Activated T-helper 2 cell treated with anti-CD3 and anti-CD28 coated beads, Interferon-gamma antibody, Interleukin-2, Interleukin-4, amounts not matched to agents 10 μg/mL and 5 μg/mL and 100 μg/mL, durations not matched to agents 14 hours and 24 hours and 36 hours (primary cell): ENCODE results near the gene DSE. TPM values are rescaled to one million over a fixed set of nuclear protein-coding genes. Genes with fewer than 3 reads are reported as not detected.

ENCODE experiments used
- DNase-seq: peaks from one replicate; pipeline ENCODE4 v3.0.0; 2021; ENCODE audit warnings: low spot score
- H3K27ac Mint-ChIP-seq: one replicate; pipeline ENCODE4 v1.8.0; 2021; ENCODE audit warnings: mixed read lengths
- H3K27me3 Mint-ChIP-seq: one replicate; pipeline ENCODE4 v1.8.0; 2021; ENCODE audit warnings: low read depth, mixed read lengths
- H3K36me3 Mint-ChIP-seq: one replicate; pipeline ENCODE4 v1.8.0; 2021; ENCODE audit warnings: low read depth, mixed read lengths
- H3K4me1 Mint-ChIP-seq: one replicate; pipeline ENCODE4 v1.8.0; 2021; ENCODE audit warnings: low read depth, mixed read lengths
- H3K4me3 Mint-ChIP-seq: one replicate; pipeline ENCODE4 v1.8.0; 2021; ENCODE audit warnings: low read depth, mild to moderate bottlenecking, moderate library complexity, mixed read lengths
- H3K9me3 Mint-ChIP-seq: one replicate; pipeline ENCODE4 v1.8.0; 2021; ENCODE audit warnings: mixed read lengths
- intact Hi-C: fragments of 100-400 bp; cut with micrococcal nuclease; formaldehyde crosslinking; loops from one replicate; pipeline ENCODE4 v1.15.1; 2023
- total RNA-seq: library from RNA; stranded (reverse); gene quantifications from 2 replicates; pipeline ENCODE4 v1.2.3, GENCODE V29; 2022

DSE gene
- total RNA-seq, 1 donor from 2014 or later: 3.4 TPM

GRCh38 chr6:116433206-116433712 lies 62.5 kb downstream of the DSE start:
- H3K9me3 Mint-ChIP-seq: no peaks in the 10 kb centered on the region
- H3K4me3 Mint-ChIP-seq: no peak overlapping the region
- intact Hi-C loops: no loop called here
- no peaks in the 10 kb centered on the region for H3K4me1 Mint-ChIP-seq
- peaks cover 3% of the 10 kb centered on the region for H3K27me3 Mint-ChIP-seq
- no peaks in the 10 kb centered on the region for H3K36me3 Mint-ChIP-seq
- H3K27ac Mint-ChIP-seq: no peak overlapping the region
- no peak for DNase-seq

GRCh38 chr6:116434056-116434725 lies 63.4 kb downstream of the DSE start:
- Mint-ChIP-seq H3K9me3 (no peaks in the 10 kb centered on the region), H3K36me3 (no peaks in the 10 kb centered on the region), H3K4me1 (no peaks in the 10 kb centered on the region), H3K27me3 (peaks cover 7% of the 10 kb centered on the region), H3K4me3 (no peak overlapping the region), H3K27ac (no peak overlapping the region)
- no peak for DNase-seq
- intact Hi-C loops: no loop called here

GRCh38 chr6:116436586-116436985 lies 65.8 kb downstream of the DSE start:
- Mint-ChIP-seq H3K9me3 (no peaks in the 10 kb centered on the region), H3K4me1 (no peaks in the 10 kb centered on the region), H3K27ac (no peak overlapping the region), H3K36me3 (no peaks in the 10 kb centered on the region), H3K27me3 (peaks cover 22% of the 10 kb centered on the region), H3K4me3 (no peak overlapping the region)
- no peak for DNase-seq
- intact Hi-C loops: no loop called here

DNA sequence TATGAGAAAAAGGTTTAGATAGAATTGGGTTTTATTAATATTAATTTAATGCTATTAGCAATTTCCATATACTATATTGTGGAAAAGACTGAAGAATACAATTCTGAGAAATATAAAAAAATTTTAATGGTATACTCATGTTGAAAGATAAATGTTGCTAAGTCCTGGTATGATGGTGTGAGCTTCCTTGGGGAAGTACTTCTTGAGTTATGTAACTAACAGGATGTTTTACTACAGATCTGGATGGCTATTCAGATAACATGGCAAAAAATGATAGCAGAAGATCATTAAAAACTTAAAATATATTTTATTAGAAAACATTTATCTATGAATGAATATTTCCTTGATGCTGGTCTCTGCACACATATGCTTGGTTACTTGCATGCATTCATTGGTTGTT lies 66.9 kb downstream of the DSE start:
- Mint-ChIP-seq H3K4me3 (no peak overlapping the region), H3K9me3 (no peaks in the 10 kb centered on the region), H3K36me3 (no peaks in the 10 kb centered on the region), H3K4me1 (no peaks in the 10 kb centered on the region), H3K27me3 (peaks cover 31% of the 10 kb centered on the region), H3K27ac (no peak overlapping the region)
- no peak for DNase-seq
- intact Hi-C loops: no loop called here

DNA sequence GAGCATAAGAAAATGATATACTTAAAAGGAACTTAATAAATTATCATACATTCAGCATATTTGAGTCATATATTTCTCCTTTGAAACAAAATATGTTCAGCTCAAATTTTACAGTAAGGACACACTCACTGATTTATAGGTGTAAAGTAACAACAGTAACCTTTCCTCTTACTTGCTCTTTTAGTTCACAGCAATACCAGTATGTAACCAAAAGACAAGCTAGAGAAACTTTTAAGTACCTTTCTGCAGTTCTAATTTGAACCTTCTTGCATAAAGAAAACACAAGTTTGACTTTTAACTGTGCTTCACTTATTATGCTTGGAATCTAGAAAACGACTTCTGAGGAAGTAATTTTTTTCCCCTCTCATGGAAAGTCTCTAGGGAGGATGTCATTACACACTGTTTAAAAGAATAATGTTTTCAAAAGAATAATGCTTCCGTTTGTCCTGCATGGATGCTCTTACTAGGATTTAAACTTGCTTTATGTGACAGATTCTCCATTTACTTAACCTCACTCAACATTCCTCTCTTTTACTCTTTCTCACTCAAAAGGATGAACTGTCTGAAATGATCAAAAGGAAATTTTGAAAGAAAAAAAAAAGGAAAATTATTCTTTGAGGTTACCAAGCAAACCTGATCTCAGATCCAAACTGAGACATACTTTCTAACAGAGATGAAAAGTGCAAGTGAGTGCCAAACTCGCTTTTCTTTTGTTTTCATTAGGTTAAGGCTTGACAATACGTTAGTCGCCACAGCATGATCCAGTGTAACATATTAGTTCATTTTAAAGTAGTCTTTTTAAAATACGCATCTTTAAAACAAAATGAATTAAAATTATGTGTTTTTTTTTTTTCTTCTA lies 68.1 kb downstream of the DSE start:
- H3K27me3 Mint-ChIP-seq: peaks cover 31% of the 10 kb centered on the region
- no peak for DNase-seq
- H3K9me3 Mint-ChIP-seq: no peaks in the 10 kb centered on the region
- H3K4me1 Mint-ChIP-seq: no peaks in the 10 kb centered on the region
- H3K27ac Mint-ChIP-seq: no peak overlapping the region
- no peaks in the 10 kb centered on the region for H3K36me3 Mint-ChIP-seq
- no peak overlapping the region for H3K4me3 Mint-ChIP-seq
- intact Hi-C loops: no loop called here

DNA sequence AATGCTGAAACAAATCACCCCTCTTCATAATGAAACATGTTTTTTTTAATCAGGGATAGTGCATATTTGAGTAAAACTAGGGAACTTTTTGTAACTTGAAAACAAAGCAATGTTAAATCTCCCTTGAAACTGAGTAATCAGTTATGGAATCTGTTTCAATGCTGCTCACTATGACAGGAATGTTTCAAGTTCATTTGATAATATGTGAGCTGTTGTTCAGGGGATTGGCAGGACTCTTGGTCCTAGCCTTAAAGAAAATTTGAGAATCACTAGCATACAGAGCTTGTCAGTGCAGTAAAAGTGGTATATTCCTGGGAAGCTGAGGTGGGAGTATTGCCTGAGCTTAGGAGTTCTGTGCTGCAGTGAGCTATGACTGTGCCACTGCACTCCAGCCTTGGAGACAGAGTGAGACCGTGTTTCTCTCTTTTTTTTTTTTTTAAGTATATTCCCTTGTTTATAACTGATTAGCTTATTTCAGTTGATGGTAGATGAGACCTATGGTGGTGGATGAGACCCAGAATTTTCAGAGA lies 68.8 kb downstream of the DSE start:
- H3K27ac Mint-ChIP-seq: no peak overlapping the region
- H3K4me1 Mint-ChIP-seq: peaks cover 5% of the 10 kb centered on the region
- H3K9me3 Mint-ChIP-seq: no peaks in the 10 kb centered on the region
- DNase-seq: no peak
- H3K36me3 Mint-ChIP-seq: no peaks in the 10 kb centered on the region
- no peak overlapping the region for H3K4me3 Mint-ChIP-seq
- peaks cover 31% of the 10 kb centered on the region for H3K27me3 Mint-ChIP-seq
- intact Hi-C loops: no loop called here

GRCh38 chr6:116443105-116443504 lies 72.4 kb downstream of the DSE start:
- Mint-ChIP-seq H3K4me3 (no peak overlapping the region), H3K27me3 (peaks cover 32% of the 10 kb centered on the region), H3K9me3 (no peaks in the 10 kb centered on the region), H3K27ac (no peak overlapping the region), H3K36me3 (no peaks in the 10 kb centered on the region), H3K4me1 (peaks cover 20% of the 10 kb centered on the region)
- intact Hi-C loops: no loop called here
- no peak for DNase-seq

- Mint-ChIP-seq H3K9me3 (no peaks in the 10 kb centered on the region), H3K36me3 (no peaks in the 10 kb centered on the region), H3K4me1 (peaks cover 20% of the 10 kb centered on the region), H3K27me3 (peaks cover 31% of the 10 kb centered on the region), H3K27ac (no peak overlapping the region), H3K4me3 (no peak overlapping the region)
- intact Hi-C loops: loop anchor here (1.0 to 2.0 kb wide), 2 partner anchors 17 to 88 kb away; partner anchors contain the start of gene CALHM6
- no peak for DNase-seq
These were observed 73.3 kb downstream of the DSE start for GRCh38 chr6:116444092-116444491.

GRCh38 chr6:116444575-116444974 lies 73.8 kb downstream of the DSE start:
- peaks cover 32% of the 10 kb centered on the region for H3K27me3 Mint-ChIP-seq

DNA sequence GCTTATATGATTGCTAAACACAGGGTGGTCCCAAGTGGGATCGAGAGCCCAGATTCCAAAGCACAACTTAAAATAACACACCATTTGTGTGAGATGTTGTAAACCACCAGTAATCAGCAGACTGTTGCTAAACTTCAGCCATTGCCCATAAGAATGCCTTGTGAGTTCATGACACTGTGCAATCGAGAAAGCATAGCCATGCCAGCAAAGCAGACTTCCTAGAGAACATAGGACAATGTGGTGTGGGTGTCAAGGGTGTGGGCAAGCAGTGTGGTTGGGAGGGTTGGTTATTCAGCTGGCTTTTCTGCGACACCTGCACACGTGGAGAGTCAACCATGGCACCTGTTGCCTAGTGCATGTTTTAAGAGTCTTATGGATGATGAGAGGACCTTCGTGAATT lies 74.4 kb downstream of the DSE start:
- no peak overlapping the region for H3K27ac Mint-ChIP-seq
- peaks cover 30% of the 10 kb centered on the region for H3K27me3 Mint-ChIP-seq
- H3K36me3 Mint-ChIP-seq: no peaks in the 10 kb centered on the region
- intact Hi-C loops: loop anchor here (2.0 to 5.0 kb wide), 2 partner anchors 16 to 58 kb away; partner anchors contain the start of gene CALHM6
- peaks cover 22% of the 10 kb centered on the region for H3K4me1 Mint-ChIP-seq
- DNase-seq: no peak
- no peaks in the 10 kb centered on the region for H3K9me3 Mint-ChIP-seq
- no peak overlapping the region for H3K4me3 Mint-ChIP-seq

More at GRCh38 chr6:116444575-116444974, 73.8 kb downstream of the DSE start:
- Mint-ChIP-seq H3K4me1 (peaks cover 20% of the 10 kb centered on the region), H3K27ac (no peak overlapping the region), H3K36me3 (no peaks in the 10 kb centered on the region), H3K9me3 (no peaks in the 10 kb centered on the region), H3K4me3 (no peak overlapping the region)
- no peak for DNase-seq
- intact Hi-C loops: loop anchor here (1.0 to 2.0 kb wide), 2 partner anchors 16 to 88 kb away; partner anchors contain the start of gene CALHM6

DNA sequence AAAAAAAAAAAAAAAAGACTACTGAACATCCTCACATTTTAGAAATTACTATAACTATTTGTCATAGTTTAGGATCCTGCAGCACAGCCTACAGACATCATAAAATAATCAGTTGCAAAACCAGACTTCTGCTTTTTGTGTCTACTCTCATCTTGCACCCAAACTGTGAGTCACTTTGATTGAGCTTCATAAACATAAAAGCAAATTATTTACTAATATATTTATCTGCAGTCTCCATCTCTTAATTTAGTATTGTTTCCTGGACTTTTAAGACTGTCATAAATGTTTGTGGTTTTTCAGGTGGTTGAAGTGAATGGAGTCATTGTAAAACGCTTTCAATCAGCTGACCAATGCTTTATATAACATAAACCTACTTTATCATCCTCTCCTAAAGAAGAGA lies 75.7 kb downstream of the DSE start:
- Mint-ChIP-seq H3K4me1 (peaks cover 32% of the 10 kb centered on the region), H3K36me3 (no peaks in the 10 kb centered on the region), H3K27me3 (peaks cover 26% of the 10 kb centered on the region), H3K9me3 (no peaks in the 10 kb centered on the region), H3K27ac (no peak overlapping the region), H3K4me3 (no peak overlapping the region)
- intact Hi-C loops: loop anchor here (5.0 kb wide), 1 partner anchor 59 kb away; no protein-coding TSS in a partner anchor
- no peak for DNase-seq

GRCh38 chr6:116447052-116447451 lies 76.3 kb downstream of the DSE start:
- intact Hi-C loops: loop anchor here (5.0 kb wide), 1 partner anchor 60 kb away; no protein-coding TSS in a partner anchor
- H3K27ac Mint-ChIP-seq: no peak overlapping the region
- H3K9me3 Mint-ChIP-seq: no peaks in the 10 kb centered on the region
- peaks cover 34% of the 10 kb centered on the region for H3K4me1 Mint-ChIP-seq
- no peak for DNase-seq
- H3K36me3 Mint-ChIP-seq: no peaks in the 10 kb centered on the region
- peaks cover 22% of the 10 kb centered on the region for H3K27me3 Mint-ChIP-seq
- no peak overlapping the region for H3K4me3 Mint-ChIP-seq
